HG02938 (cell line): Measurements from ENCODE around the gene CDC16.
A peak's percentile ranks its signal among the peaks of the same experiment; 100 is the strongest.
"Not testable (repeated sequence)": the region's sequence is repeated elsewhere in the genome, so short reads cannot be mapped to it uniquely, and the experiment has no call there.

Experiments
- ATAC-seq: cut with Tn5 transposase; IDR thresholded peaks from one replicate; pipeline ENCODE4 v1.9.1; 2021; ENCODE audit warnings: mild to moderate bottlenecking, moderate library complexity; ENCODE audit not compliant: unreplicated experiment

Gene CDC16

GRCh38 chr13:114261328-114261965, 26.8 kb downstream of the CDC16 start:
- no peak for ATAC-seq

GRCh38 chr13:114263578-114263977, 28.9 kb downstream of the CDC16 start:
- no peak for ATAC-seq

- not testable (repeated sequence) for ATAC-seq
These were observed 29.6 kb downstream of the CDC16 start for GRCh38 chr13:114264313-114264712.

- ATAC-seq: no peak
These were observed 30.4 kb downstream of the CDC16 start for GRCh38 chr13:114264886-114265611.

GRCh38 chr13:114266241-114266640, 31.5 kb downstream of the CDC16 start:
- ATAC-seq: no peak

- ATAC-seq: no peak
These were observed 33.9 kb downstream of the CDC16 start for GRCh38 chr13:114268344-114269280.

GRCh38 chr13:114269281-114269770, 34.6 kb downstream of the CDC16 start:
- no peak for ATAC-seq

- ATAC-seq: no peak
These were observed 38.3 kb downstream of the CDC16 start for GRCh38 chr13:114272977-114273376.

- no peak for ATAC-seq
These were observed 40.6 kb downstream of the CDC16 start for GRCh38 chr13:114275304-114275703.

- ATAC-seq: no peak
These were observed 44.4 kb downstream of the CDC16 start for GRCh38 chr13:114279146-114279545.

- ATAC-seq: no peak
These were observed 45.2 kb downstream of the CDC16 start for GRCh38 chr13:114279758-114280355.

- ATAC-seq: peak; percentile 69
These were observed 46.8 kb downstream of the CDC16 start, which contains the start of gene UPF3A for GRCh38 chr13:114281351-114282040. UPF3A (plus strand) TSS chr13:114281601; CDS start chr13:114281640, 39 bp downstream.

- peak; percentile 61 for ATAC-seq
These were observed 47.5 kb downstream of the CDC16 start for GRCh38 chr13:114282041-114282670.

- no peak for ATAC-seq
These were observed 48.9 kb downstream of the CDC16 start for GRCh38 chr13:114283576-114283975.

- ATAC-seq: no peak
These were observed 50.0 kb downstream of the CDC16 start for GRCh38 chr13:114284680-114285079.

GRCh38 chr13:114285166-114285808, 50.6 kb downstream of the CDC16 start:
- no peak for ATAC-seq

- no peak for ATAC-seq
These were observed 52.1 kb downstream of the CDC16 start for GRCh38 chr13:114286808-114287207.

- no peak for ATAC-seq
These were observed 53.5 kb downstream of the CDC16 start for GRCh38 chr13:114288157-114288591.

- no peak for ATAC-seq
These were observed 61.8 kb downstream of the CDC16 start for GRCh38 chr13:114296448-114296847.
